ENCODE data around the gene FANCC.

The FANCC gene

GRCh38 chr9:95317119-95317892 is at the start of gene FANCC:
Gene FANCC (minus strand): TSS chr9:95317709. CDS start chr9:95249291, 68,418 bp downstream.
- peak; percentile 87 for DNase-seq (ENCODE audit: low spot score)

- DNase-seq (ENCODE audit: low spot score): no peak
Observed at GRCh38 chr9:95366731-95367325, 49.3 kb upstream of the FANCC start.

- no peak for DNase-seq (ENCODE audit: low spot score)
Observed at GRCh38 chr9:95365766-95366165, 48.3 kb upstream of the FANCC start.

- no peak for DNase-seq (ENCODE audit: low spot score)
Observed at GRCh38 chr9:95363051-95363841, 45.7 kb upstream of the FANCC start.

GRCh38 chr9:95360866-95361265 is 43.4 kb upstream of the FANCC start:
- DNase-seq (ENCODE audit: low spot score): no peak

GRCh38 chr9:95357316-95357715 is 39.8 kb upstream of the FANCC start:
- DNase-seq (ENCODE audit: low spot score): no peak

- no peak for DNase-seq (ENCODE audit: low spot score)
Observed at GRCh38 chr9:95355500-95355899, 38.0 kb upstream of the FANCC start.

GRCh38 chr9:95351051-95351450 is 33.5 kb upstream of the FANCC start:
- no peak for DNase-seq (ENCODE audit: low spot score)

GRCh38 chr9:95350266-95350665 is 32.8 kb upstream of the FANCC start:
- no peak for DNase-seq (ENCODE audit: low spot score)

GRCh38 chr9:95349091-95350038 is 31.9 kb upstream of the FANCC start:
- no peak for DNase-seq (ENCODE audit: low spot score)

GRCh38 chr9:95346021-95346420 is 28.5 kb upstream of the FANCC start:
- no peak for DNase-seq (ENCODE audit: low spot score)

- no peak for DNase-seq (ENCODE audit: low spot score)
Observed at GRCh38 chr9:95344735-95345325, 27.3 kb upstream of the FANCC start.

- no peak for DNase-seq (ENCODE audit: low spot score)
Observed at GRCh38 chr9:95343725-95344287, 26.3 kb upstream of the FANCC start.

GRCh38 chr9:95342571-95342970 is 25.1 kb upstream of the FANCC start:
- DNase-seq (ENCODE audit: low spot score): no peak

- DNase-seq (ENCODE audit: low spot score): no peak
Observed at GRCh38 chr9:95341293-95341962, 23.9 kb upstream of the FANCC start.

GRCh38 chr9:95338243-95338642 is 20.7 kb upstream of the FANCC start:
- no peak for DNase-seq (ENCODE audit: low spot score)

- peak; percentile 11 for DNase-seq (ENCODE audit: low spot score)
Observed at GRCh38 chr9:95336281-95336680, 18.8 kb upstream of the FANCC start.

- no peak for DNase-seq (ENCODE audit: low spot score)
Observed at GRCh38 chr9:95333426-95333825, 15.9 kb upstream of the FANCC start.

GRCh38 chr9:95332860-95333259 is 15.4 kb upstream of the FANCC start:
- DNase-seq (ENCODE audit: low spot score): no peak

GRCh38 chr9:95330720-95331404 is 13.4 kb upstream of the FANCC start:
- no peak for DNase-seq (ENCODE audit: low spot score)
